ENCODE measurements around the gene FAM47C.

GRCh38 chrX:37060999-37061398 is 52.8 kb downstream of the FAM47C start:
- TF ChIP-seq ZNF274 (IDR thresholded peaks at IDR 0.05; ENCODE audit: low read depth, low read length) (no peak), YY1 (IDR thresholded peaks at IDR 0.05; ENCODE audit: insufficient read depth, insufficient read length) (no peak), SUZ12 (IDR thresholded peaks at IDR 0.05; ENCODE audit: extremely low read depth, insufficient read depth, insufficient read length) (no peak)
